Activated CD4-positive, alpha-beta T cell treated with anti-CD3 and anti-CD28 coated beads, Interleukin-2, amount 50 U/mL, for 48 hours (primary cell): ENCODE measurements around the gene SNX32.

Experiments used
- DNase-seq, 2 experiments: peaks; one replicate each; pipeline ENCODE4 v3.0.0-alpha.2; 2020

The SNX32 gene

DNA sequence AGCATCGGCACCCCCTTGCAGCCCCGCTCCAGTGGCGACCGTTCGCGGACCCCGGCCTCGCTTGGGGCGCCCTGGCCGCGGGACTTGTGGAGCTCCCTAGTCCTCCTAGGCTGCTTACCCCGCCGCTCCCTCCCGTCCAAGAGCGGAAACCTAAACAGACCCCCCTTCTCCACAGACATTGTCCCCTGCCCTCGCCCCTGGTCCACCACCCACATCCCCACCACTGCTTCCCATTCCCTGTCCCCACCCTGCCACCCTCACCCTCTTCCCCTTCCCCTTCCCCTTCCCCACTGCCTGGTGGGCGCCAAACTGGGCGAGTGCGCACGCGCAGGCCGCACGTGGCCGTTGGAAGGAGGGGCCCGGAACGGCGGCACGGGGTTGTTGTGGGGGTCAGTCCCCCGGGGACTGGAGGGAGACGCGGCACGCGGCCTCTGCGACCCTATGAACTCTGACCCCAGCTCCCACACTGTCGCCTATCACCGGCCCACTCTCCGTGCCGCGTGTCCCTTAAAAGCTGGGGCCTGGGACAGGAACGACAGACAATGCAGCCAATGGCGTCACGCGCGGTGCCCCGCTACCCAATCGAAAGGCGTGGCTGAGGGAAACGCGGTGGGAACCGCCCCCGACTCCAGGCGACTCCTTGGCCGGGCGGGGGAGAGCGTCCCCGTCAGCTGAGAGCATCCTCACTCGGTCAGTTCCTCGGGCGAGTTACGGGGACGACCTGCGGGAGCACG is at the start of gene SNX32:
Gene SNX32 (plus strand): TSS at position 667 of the 734 bp plus-strand sequence. CDS start 103 bp downstream, outside the sequence.
- DNase-seq: peak; percentile 96 to 98

DNA sequence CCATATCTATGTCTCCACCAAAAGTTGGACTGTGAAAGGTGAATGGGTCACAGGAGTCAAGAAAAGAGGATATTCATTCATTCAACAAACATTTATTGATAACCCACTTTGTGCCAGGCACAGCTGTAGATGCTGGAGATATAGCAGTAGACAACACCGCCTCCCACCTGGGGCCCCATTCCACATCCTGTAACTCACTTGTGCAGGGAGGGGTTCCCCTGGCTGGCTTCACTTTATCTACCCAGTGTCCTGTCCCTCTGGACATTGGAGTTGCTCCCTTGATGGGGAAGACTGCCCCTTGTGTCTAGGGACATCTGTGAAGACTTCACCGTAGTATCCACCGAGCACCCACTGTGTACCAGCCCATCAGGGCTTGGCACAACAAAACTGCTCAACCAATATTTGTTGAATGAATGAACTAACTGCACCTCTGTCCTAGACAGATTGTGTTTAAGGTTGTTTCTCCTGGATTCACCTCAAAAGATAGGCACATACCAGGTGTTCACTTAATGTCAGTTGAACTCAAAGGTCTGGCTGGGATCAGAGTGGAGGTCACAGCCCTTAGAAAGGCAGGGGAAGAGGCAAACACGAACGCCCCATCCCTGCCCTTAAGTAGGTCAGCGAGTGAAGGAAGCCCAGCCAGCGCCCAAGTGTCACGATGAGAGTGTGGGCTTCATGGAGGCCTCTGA is 48.3 kb upstream of the SNX32 start:
- no peak for DNase-seq

DNA sequence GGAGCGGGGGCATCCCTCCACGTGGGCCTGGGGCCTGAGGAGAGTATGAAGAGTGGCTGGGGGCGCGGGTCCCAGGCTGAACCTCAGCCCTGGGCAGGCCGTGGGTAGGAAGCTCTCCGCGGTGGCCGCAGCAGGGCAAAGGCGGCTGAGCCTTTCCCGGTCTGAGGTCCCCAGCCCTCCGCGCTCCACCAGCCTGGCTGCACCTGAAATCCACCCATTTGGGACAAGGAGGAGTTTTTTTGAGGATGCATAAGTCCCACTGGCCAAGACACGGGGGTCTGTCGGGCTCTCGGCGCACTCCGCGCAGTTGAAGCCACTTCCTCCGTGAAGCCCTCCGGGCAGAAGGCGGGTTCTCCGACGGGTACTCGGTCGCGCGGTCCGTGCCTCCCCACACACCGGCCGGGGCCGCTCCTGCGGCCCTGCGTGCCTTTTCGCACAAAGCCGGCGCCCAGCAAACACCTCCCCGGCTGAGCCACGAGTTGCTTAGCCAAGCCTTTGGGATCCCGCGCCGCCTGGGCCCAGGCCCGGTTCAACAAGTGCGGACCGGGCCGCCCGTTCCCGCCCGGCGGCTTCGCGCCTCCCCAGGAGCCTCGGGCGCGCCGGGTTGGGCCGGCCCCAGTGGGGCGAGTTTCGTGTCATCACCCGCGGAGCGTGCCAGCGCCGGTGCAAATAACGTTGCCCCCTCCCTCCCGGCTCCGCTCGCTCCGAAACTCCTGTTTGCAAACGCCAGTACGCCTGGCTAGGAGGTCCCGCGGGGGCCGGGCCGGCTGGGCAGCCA is 47.6 kb upstream of the SNX32 start:
- DNase-seq: no peak

DNA sequence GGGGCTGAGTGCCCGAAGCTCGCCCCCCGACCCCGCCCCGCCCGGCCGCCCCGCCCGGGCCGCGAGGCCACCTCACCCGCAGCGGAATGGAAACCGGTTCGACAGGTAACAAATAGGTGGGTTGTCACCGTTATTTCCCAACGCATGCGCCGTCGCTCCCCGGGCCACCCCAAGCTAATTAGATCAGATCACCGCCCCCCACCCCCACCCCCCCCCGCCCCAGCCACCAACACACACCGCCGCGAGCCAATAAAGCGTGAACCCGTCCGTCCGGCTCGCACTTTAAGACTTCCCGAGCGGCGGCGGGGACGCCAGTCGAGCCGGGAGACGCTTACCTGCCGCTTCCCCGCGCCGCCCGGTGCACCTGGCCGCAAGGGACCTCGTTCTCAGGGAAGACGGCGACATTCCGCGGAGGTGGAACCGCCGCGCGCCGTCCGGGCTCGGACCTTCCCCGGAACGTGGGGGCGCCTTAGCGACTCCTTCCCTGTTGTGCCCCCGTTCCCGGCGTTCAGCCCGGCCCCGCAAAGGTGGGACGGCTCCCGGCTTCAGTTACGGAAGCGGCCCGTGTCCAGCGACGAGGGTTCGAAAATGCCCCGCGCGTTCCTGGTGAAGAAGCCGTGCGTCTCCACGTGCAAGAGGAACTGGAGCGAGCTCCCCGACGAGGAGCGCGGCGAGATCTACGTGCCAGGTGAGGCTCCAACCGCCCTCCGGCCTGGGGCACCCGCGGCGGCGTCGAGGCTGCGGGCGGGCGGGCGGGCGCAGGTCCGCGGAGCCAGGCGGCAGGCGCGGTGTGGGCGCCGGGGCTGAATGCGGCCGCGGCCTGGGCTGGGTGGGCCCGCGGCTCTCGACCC is 46.8 kb upstream of the SNX32 start, which contains the start of gene OVOL1:
Gene OVOL1 (plus strand): TSS at position 278 of the 851 bp plus-strand sequence. CDS start 311 bp downstream, at position 589.
- no peak for DNase-seq

DNA sequence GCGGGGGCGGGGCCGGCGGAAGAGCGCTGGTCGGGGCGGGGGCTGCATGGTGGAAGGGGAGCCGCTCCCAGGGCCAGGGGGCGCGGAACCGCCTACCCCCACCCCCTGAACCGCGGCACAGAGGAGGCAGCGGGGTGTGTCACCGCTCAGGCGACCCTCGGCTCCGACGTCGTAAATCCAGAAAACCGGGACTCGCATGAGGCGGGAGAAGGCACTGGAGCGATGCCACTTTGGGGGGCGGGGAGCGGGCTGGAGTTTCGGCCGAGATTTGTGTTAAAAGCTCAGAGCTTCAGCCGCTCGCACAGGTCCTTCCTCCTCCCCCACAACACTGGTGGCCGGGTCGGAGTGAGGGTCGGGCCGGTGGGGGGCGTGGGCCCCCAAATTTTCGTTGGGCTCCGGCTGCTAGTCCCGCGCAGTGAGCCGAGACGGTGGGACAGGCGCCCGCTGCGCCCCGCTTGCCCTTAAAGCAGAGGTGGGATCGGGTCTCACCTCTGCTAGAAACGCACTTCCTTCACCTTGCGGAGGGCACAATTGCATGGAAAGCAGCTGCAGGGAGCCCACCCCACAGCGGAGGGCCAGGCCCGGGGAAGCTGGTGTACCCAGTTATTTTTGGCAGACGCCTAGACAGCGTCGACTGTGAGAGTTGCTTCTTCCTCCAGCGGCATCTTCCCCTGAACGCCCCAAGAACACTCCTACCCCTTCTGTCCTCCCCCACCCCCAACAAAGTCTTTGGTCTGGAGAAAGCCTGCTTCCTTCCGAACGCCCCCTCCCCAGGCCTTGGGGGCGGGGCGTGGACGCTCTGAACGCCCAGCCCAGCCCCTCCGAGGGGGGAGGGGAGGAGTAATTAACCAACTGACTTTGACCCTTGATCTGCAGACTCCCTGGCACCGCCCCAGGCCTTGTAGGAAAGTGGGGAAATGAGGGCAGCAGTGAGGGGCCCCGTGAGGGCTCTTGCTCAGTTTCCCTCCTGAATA is 45.8 kb upstream of the SNX32 start:
- DNase-seq: no peak

DNA sequence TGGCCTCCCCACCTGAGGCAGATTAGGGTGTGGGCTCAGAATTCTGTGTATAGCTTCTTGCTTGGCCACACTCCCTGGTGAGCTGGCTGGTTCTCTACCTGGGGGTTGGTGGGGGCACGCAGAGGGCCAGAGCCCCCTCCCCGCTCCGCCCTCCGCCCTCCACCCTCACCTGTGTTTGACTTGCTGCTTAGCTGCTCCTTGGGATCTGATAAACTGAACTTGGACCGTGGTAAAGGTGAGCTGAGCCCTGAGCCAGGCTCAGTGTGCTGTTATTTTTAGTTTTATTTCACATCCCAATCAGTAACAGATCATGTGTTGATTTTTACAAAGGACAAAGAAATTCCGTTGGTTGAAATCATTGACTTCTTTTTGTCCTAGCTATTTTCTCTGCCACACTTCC is 44.9 kb upstream of the SNX32 start:
- no peak for DNase-seq

DNA sequence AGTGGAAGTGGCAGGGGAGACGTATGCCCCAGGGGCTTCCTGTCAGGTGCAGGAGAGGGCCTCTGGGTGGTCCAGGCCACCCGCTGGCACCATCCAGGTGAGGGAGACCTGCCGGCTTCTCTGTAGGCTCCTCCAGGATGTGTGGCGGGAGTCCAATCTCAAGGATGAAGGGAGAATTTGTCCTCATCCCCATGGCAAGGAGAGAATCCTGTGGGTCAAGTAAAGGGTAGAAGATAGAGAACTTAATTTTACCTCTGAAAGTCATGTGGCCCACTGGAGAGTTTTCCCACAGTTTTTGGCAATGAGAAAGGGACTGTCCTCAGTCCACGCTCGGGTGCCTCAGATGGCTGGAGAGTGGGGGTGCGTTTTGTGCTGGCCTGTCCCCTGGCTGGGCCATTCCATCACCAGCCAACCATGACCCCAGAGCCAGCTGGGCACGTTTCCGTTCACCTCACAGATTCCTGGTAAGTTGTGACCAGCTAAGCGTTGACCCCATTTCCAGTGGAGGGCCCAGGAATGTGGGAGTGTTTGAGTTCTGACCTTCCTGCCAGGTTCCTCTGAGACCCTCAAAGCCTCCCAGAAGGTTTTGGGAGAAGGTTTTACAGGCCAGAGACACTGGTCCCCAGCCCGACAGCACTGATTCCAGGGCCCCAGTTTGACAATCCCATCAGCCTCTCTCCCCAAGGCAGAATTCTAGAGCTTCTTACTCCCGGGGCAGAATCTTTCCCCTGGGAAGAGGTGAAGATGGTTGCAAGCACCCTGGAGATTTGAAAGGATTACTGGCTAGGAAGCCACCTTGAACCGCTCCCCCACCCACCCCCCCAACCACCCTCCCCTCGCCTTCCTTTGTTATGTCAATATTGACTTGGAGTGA is 44.3 kb upstream of the SNX32 start:
- no peak for DNase-seq

DNA sequence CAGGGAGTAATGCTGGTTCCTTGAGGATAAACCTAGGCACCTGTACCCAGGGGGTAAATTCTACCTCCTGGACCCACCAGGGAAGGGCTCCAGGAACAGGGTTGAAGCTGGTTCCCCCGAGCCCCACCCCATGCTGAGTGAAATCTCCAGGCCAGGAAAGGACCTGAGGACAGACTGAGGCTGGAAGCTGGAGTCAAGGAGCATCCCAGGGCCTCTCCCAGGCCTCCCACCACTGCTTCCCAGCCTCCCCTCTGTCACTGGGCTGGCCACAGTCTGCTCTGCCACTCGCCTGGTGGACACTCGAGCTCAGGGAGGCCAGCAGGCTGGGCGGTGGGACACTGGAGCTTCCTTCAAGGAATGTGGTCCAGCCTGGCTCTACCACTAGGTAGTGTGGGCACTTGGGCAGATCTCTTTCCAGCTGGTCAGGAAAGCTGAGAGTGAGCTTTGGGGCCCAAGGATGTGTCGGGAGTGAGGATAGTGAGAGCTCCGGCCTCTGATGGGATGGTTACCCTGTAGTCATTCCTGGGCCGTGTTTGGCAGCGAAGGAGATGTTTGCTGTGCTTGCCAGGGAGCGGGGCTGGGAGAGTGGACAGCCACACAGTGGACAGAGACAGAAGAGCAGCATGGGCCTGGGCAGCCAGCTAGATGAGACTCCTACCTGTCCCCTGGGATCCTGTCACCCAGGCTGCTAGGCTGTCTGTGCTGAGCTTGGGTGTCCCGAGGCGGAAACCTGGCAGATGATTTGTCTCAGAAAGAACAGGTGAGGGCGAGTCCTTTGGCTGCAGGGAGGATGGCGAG is 43.5 kb upstream of the SNX32 start:
- DNase-seq: no peak

DNA sequence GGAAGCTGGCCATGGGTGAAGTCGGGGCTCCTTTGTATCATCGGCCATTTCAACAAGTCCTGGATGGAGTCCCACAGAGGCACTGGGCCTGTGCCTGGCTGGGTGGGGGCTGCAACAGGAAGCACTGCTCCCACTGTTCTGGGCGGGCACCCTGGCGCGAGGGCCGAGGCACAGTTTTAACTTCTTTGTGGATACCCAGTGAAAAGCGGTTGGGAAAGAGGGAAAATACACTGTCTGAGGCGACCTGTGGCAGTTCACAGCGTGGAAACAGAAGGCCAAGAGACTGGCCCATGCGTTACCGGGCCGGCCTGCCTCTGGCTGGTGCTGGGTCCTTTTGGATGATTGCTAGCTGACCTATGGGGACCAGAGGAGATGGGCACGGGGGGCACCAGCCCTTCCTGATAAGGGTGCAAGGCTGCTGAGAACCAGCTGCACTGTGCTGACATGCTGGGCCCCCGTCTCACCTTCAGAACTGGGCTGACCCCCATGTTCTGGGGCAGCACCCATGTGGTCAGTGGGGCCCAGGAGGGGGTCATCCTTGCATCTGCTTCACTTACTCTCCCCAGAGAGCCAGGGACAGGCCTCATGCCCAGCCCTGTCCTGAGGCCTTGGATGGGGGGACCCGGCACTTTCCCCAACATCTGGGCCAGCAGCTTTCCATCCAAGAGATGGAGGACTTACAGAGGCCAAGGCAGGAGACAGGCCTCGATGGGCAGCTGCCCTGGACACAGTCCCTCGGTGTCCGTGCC is 42.7 kb upstream of the SNX32 start:
- no peak for DNase-seq

DNA sequence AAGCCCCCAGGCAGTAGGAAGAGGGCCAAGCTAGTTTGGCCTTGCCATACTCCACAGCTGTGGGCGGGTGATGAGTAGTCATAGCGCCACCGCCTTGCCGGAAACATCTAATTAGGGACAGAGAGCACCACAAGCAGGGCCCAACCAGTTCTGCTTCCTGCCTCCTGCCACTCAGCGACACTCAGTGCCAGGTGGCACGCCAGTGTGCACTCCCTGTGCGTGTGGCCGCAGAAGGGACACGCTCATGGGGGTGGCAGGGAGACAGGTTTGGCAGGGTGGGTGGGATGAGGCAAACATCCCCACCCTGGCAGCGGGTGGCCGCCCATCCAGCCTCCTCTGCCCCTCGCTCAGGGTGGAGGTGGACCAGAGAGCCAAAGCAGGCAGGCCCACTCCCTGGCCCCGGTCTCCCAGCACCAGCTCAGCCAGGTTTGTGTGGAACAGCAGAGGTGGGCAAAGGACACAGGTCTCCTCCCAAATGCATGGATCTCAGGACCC is 42.0 kb upstream of the SNX32 start:
- peak; percentile 64 to 74 for DNase-seq

DNA sequence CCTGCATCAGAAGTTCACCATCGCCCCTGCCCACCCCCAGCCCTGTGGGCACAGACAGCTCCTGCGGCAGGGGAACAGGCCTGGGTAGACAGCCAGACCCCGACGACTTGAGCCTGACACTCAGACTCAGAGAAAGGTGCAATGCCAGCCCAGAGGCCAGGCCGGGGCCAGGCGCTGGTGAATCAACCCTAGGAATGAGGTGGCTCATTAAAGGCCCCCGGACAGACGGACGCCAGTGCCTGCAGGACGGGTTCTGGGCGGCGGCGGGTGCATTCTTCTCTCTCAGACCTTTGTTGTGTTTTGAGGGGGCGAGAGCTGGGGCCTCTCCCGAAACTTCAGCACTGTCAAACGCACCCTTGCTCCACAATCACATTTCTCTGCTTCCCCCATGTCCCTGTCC is 41.3 kb upstream of the SNX32 start:
- DNase-seq: no peak

DNA sequence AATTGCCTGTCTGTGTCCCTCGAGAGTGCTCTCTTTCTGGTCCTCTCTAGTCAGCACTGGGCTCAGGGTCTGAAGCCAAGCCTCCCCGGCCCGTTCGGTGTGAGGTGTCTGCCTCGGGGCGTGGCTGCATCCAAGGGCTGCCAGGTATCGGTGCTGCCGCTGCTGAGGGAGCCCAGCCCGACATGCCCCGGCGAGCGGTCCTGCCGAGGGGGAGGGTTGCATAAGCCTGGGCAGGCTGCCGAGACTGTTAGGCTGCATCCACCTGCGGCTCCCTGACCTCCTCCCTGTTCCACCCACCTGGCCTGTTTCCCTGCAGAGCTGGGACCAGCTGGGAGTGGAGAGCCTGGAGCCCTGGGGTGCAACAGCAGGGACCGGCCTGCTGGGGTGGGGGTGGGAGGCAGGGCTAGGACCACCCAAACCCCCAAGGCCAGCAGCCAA is 40.6 kb upstream of the SNX32 start:
- DNase-seq: no peak

DNA sequence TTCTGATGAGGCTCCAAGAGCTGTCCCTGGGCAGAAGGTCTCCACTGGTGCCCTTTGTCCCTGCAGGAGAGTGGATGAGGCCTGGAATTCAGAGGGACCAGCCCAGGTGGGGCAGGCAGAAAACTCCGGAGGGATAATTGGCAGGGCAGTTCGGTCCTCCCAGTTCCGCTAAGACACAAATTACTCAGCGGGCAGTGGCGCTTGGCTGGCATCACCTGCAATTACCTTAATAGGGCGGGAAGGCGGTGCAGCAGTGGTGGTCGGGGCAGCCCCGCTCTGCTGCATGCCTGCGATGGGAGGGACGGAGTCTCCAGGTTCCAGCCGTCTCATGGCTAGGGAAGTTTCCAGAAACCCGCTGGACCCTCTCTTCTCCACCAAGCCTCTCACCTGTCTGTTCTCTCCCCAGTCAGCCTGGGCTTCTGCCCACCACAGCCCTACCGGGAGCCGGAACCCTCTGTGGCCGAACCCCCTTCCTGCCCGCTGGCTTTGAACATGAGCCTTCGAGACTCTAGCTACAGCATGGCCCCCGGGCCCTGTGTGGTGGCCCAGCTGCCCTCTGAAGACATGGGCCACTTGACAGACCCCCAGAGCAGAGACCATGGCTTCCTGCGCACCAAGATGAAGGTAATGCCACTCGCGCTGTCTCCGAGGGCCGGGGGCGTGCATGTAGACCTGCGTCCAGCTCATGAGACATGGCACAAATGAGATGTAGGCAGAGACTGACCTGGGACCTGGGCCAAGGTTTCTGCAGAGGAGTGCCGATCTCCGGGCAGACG is 40.0 kb upstream of the SNX32 start:
- no peak for DNase-seq

DNA sequence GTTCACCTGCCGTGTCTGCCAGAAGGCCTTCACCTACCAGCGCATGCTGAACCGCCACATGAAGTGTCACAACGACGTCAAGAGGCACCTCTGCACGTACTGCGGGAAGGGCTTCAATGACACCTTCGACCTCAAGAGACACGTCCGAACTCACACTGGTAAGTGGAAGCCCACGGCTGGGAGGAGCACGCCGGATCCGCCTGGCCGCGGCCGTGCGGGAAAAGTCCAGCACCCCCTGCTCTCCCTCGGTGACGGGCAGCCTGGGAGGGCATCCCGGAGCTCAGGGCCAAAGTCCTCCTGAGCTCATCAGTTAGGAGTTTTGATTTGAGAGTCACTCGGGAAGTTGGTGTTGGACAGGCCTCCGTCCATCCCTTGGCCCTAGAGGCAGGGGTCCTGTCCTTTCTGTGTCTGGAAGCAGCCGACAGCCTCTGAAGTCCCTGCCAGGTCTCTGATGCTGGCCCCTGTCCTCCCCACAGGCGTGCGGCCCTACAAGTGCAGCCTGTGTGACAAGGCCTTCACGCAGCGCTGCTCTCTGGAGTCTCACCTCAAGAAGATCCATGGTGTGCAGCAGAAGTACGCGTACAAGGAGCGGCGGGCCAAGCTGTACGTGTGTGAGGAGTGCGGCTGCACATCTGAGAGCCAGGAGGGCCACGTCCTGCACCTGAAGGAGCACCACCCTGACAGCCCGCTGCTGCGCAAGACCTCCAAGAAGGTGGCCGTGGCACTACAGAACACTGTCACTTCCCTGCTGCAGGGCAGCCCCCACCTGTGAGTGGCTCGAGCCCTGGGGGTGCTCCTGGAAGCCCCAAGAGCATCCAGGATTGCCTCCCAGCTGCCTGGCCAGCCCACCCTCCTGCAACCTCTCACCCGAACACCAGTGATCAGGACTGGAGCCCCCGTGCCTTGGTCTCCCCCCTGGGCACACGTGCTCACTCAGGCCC is 38.9 kb upstream of the SNX32 start:
- DNase-seq: no peak

DNA sequence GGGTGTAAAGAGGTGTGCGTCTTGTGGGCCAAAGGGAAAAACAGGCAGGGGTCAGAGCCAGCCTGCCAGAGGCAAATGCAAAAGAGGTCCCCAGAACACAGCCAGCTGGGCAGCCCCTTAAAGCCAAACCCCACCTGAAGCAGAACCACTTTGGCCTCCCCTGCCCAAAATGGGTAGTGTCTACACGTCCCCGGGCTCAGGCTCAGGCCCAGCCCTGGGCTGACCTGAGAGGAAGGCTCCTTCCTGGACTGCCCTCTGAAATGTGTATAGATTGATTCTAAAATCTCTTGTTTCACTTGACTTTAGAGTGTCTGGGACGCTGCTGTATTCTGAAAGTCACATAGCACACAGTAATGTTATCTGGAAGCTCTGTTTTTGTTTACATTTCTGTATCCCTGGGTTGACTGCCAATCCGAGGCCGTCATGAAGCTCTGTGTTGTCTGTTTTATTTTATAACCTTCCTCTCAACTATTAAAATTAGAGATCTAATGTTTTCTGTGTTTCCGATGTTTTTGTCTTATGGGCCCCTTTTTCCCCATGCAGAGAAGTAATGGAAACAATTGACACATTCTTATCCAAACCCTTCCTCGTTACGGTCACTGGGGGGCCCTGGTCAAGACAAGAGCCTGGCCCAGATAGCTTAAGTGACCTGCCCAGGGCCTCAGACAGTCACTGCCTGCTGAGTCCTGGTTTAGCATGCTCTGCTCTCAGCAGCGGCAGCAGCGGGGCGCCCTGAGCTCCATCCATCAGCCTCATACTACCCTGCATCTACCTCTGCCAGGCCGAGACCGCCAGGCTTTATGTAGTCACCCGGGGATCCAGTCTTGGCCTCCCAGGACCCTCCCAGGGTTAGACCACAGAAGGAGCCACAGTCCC is 36.8 kb upstream of the SNX32 start:
- no peak for DNase-seq
